ENCODE measurements around the gene THAP2.
A peak's percentile ranks its signal among the peaks of the same experiment; 100 is the strongest.
"Not testable (repeated sequence)": the region's sequence is repeated elsewhere in the genome, so short reads cannot be mapped to it uniquely, and the experiment has no call there.

The THAP2 gene

GRCh38 chr12:71662849-71663560, 1.1 kb upstream of the THAP2 start:
- DNase-seq, result peak; percentile 68

DNA sequence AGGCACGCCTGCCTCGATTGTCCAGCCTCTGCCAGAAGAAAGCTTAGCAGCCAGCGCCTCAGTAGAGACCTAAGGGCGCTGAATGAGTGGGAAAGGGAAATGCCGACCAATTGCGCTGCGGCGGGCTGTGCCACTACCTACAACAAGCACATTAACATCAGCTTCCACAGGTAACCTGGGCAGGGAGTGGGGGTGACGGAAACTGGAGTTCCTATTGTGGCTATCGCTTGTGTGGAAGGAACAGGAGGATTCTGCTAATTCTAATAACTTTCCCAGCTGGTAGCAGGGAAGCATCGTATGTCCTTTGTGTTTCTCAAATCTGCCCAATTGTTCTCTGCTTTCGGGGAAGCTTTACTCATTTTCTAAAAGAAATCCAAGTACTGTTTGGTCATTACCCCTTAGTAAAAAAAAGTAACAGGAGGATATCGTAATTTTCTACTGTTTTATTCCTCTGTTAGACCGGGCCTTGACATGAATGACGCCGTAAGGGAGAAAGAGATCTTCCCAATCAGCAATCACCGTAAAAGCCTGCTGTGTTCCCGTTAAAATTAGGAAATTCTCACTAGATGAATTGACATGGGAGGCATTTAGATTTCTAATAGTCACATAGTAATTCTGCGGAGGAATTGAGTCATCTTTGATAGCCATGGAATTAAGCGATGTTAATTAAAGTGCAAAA, 449 bp downstream of the THAP2 start:
- DNase-seq, result no peak

- no peak for DNase-seq
These were observed 976 bp downstream of the THAP2 start for GRCh38 chr12:71665090-71665463.

GRCh38 chr12:71666259-71666658, 2.2 kb downstream of the THAP2 start:
- DNase-seq, result no peak

- DNase-seq, result no peak
These were observed 7.2 kb downstream of the THAP2 start for GRCh38 chr12:71671311-71671710.

GRCh38 chr12:71671816-71672215, 7.7 kb downstream of the THAP2 start:
- DNase-seq, result no peak

- no peak for DNase-seq
These were observed 18.4 kb downstream of the THAP2 start for GRCh38 chr12:71682466-71682865.

- DNase-seq, result no peak
These were observed 19.5 kb downstream of the THAP2 start for GRCh38 chr12:71683633-71684032.

- DNase-seq, result no peak
These were observed 20.0 kb downstream of the THAP2 start for GRCh38 chr12:71684081-71684480.

GRCh38 chr12:71685312-71685906, 21.3 kb downstream of the THAP2 start:
- peak; percentile 15 for DNase-seq

DNA sequence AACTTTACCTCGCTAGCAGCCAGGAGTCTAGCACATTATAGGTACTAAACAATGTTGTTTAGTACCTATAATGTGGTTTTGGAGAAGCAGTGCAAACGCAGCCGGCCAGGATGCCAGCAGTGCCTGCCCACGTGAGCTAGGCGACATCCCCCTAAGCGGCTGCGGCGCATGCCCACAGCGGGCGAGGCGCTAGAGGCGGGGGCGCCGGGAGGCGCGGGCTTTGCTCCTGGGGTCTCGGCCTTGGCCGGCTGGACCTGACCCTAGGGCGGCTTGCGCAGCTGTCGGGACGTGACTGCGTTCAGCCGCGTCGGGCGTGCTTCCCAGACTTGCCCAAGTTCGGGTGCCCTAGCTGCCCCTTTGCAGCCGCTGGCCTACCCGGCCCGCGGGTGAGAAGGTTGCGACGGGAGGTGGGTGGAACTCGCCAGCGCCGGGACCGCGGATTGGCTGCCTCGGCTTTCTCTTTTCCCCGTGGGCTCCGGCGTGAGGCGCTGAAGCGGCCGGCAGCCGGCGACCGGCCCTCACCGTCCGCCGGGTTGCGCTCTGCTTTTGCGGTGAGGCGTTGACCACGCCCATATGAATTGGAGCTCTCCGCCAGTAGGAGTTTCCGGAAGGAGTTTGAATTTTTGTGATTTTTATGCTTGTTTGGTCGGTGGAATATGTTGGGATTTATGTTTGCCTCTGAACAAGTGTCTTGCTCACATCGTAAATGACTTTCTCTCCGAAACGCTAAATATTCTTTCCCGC, 22.0 kb downstream of the THAP2 start, which contains the start of gene TMEM19:
Gene TMEM19 (plus strand): TSS at position 169 of the 744 bp plus-strand sequence. CDS start 599 bp downstream, outside the sequence.
- peak; percentile 93 for DNase-seq

GRCh38 chr12:71686658-71687025, 22.5 kb downstream of the THAP2 start:
- DNase-seq, result no peak

GRCh38 chr12:71687172-71687571, 23.1 kb downstream of the THAP2 start:
- DNase-seq, result not testable (repeated sequence)

GRCh38 chr12:71688961-71689570, 25.0 kb downstream of the THAP2 start:
- no peak for DNase-seq

GRCh38 chr12:71691504-71692129, 27.5 kb downstream of the THAP2 start:
- DNase-seq, result no peak

DNA sequence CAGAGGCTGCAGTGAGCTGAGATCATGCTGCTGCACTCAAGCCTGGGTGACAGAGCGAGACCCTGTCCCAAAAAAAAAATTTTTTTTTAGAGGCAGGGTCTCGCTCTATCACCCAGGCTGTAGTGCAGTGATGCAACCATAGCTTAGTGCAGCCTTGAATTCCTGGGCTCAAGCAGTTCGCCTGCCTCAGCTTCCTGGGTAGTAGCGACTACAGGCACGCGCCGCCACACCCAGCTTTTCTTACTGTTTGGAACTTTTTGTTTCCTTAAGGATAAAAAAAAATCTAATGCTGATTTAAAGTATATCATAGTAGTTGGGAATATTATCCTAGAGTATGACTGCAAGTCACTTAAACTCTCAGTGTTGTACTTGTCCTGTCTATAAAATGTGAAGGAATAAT, 29.0 kb downstream of the THAP2 start:
- no peak for DNase-seq

DNA sequence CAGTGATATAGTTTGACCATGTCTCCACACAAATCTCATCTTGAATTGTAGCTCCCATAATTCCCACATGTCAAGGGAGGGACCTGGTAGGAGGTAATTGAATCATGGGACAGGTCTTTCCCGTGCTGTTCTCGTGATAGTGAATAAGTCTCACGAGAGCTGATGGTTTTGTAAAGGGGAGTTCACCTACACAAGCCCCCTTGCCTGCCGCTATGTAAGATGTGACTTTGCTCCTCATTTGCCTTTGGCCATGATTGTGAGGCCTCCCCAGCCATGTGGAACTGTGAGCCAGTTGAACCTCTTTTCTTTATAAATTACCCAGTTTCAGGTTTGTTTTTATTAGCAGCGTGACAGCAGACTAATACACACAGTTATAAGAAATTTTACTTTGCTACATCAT, 29.6 kb downstream of the THAP2 start:
- not testable (repeated sequence) for DNase-seq

DNA sequence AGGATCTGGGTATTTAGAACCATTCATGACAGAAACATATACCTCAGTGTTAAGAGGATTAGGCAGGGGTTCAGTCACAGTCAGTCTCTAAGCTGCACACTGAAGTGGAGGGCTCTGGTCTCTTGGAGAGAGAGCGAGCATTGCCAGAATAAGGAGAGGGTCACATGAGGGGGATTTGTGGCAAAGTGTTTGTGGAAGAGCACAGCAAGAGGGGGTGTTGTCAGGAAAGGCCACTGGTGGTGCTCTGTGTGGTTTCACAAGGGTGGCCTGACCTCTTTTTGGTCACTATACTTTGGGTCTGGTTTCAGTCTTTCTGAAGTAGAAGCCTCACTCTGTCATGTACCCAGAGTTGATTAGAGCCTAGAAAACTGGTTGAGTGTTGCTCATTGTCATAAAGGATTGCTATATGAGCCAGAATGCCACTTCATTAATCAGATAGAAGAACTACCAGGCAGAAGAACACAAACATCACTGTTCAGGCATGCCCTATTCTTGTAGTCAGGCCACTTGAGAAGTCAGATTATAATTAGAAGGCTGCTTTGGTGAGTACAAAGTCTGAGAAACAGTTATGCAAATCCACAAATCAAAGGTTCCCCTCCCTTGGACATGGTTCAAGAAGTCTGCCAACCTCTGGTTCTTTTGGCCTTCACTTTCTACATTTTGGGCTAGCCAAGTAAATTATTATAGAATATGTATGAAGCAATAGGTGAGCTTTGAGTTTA, 30.2 kb downstream of the THAP2 start:
- DNase-seq, result no peak

GRCh38 chr12:71695782-71696181, 31.7 kb downstream of the THAP2 start:
- DNase-seq, result no peak

DNA sequence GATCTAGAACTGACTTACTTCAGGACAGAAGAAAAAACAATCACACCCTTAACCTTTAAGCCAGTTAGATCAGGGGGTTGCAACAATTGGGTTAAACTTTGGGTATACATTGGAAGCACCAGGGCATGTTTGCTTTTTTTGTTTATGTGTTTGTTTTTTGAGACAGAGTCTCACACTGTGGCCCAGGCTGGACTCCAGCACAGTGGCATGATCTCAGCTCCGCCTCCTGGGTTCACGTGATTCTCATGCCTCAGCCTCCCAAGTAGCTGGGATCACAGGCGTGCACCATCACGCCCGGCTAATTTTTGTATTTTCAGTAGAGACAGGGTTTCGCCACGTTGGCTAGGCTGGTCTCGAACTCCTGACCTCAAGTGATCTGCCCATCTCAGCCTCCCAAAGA, 38.1 kb downstream of the THAP2 start:
- DNase-seq, result not testable (repeated sequence)

DNA sequence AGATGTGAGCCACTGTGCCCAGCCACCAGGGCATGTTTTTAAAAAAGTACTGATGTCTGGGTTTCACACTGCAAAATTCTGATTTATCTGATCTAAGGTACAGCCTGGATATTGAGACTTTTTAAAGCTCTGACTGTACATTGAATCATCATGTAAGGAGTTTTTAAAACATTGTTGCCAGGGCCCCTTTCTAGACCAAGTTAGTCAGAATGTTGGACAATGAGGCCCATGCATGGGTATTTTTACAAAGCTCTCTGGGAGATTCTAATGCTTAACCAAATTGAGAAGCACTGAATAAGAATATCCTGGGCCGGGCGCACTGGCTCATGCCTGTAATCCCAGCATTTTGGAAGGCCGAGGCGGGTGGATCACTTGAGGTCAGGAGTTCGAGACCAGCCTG, 38.5 kb downstream of the THAP2 start:
- DNase-seq, result no peak

DNA sequence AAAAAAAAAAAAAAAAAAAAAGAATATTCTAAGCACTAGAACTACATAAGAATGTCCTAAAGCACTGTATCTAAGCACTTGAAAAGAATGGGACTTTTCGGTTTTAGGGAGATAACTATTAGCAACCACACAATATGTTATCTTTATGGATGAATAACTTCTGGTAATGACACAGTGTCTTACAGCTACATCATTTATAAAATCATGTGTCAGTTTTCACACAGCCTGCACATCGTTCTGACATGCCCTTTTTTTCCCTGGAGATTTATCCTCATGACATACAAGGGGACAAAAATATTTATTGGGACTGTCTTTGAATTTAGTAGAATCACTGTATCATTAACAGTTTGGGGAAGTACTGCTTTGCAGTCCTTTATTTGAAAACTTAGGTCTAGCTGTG, 39.1 kb downstream of the THAP2 start:
- DNase-seq, result no peak
